Globus pallidus (tissue), 1 donor: ENCODE data around the gene SIL1.
"Not testable (repeated sequence)": the region's sequence is repeated elsewhere in the genome, so short reads cannot be mapped to it uniquely, and the experiment has no call there.

Source experiments
- DNase-seq: peaks from one replicate; pipeline ENCODE4 v3.0.0-alpha.2; 2015; ENCODE audit warnings: low spot score

SIL1 gene

GRCh38 chr5:139105621-139106071 is 92.5 kb downstream of the SIL1 start:
- DNase-seq: peak; percentile 49

GRCh38 chr5:139104577-139105276 is 93.4 kb downstream of the SIL1 start:
- peak; percentile 62 for DNase-seq

- no peak for DNase-seq
Measured at GRCh38 chr5:139103762-139104161, 94.4 kb downstream of the SIL1 start.

GRCh38 chr5:139100825-139101224 is 97.3 kb downstream of the SIL1 start:
- no peak for DNase-seq

- DNase-seq: no peak
Measured at GRCh38 chr5:139094154-139095131, 103.7 kb downstream of the SIL1 start.

GRCh38 chr5:139092741-139093343 is 105.3 kb downstream of the SIL1 start:
- no peak for DNase-seq

GRCh38 chr5:139091439-139092156 is 106.6 kb downstream of the SIL1 start:
- DNase-seq: peak; percentile 69

GRCh38 chr5:139090581-139090980 is 107.6 kb downstream of the SIL1 start:
- DNase-seq: no peak

GRCh38 chr5:139088024-139088423 is 110.1 kb downstream of the SIL1 start:
- no peak for DNase-seq

GRCh38 chr5:139082813-139083498 is 115.2 kb downstream of the SIL1 start:
- no peak for DNase-seq

- DNase-seq: no peak
Measured at GRCh38 chr5:139079991-139080610, 118.1 kb downstream of the SIL1 start.

GRCh38 chr5:139079225-139079990 is 118.8 kb downstream of the SIL1 start:
- DNase-seq: no peak

GRCh38 chr5:139078345-139078744 is 119.8 kb downstream of the SIL1 start:
- no peak for DNase-seq

GRCh38 chr5:139077899-139078298 is 120.3 kb downstream of the SIL1 start:
- no peak for DNase-seq

- no peak for DNase-seq
Measured at GRCh38 chr5:139076111-139076510, 122.1 kb downstream of the SIL1 start.

GRCh38 chr5:139075066-139076050 is 122.8 kb downstream of the SIL1 start:
- DNase-seq: no peak

- DNase-seq: not testable (repeated sequence)
Measured at GRCh38 chr5:139073956-139074355, 124.2 kb downstream of the SIL1 start.

- DNase-seq: no peak
Measured at GRCh38 chr5:139068494-139069151, 129.5 kb downstream of the SIL1 start.
